Mucosa of rectum (tissue), 2 donors: ENCODE data around the gene LHFPL2.
A peak's percentile ranks its signal among the peaks of the same experiment; 100 is the strongest.

ENCODE experiments used
- H3K27ac ChIP-seq, 2 donors: one replicate each; pipeline ENCODE4 v1.7.0; 2013; ENCODE audit warnings: inconsistent platforms in 2 of 2, low read depth in 2 of 2, low read length in 2 of 2
- H3K27me3 ChIP-seq, 2 donors: one replicate each; pipeline ENCODE4 v1.7.0; 2013; ENCODE audit warnings: low read length in 2 of 2; ENCODE audit not compliant: control insufficient read depth in 2 of 2, insufficient read depth in 2 of 2
- H3K36me3 ChIP-seq, 2 donors: one replicate each; pipeline ENCODE4 v1.7.0; 2013; ENCODE audit warnings: low read length in 2 of 2; ENCODE audit not compliant: control insufficient read depth in 2 of 2, insufficient read depth in 2 of 2
- H3K4me1 ChIP-seq, 2 donors: one replicate each; pipeline ENCODE4 v1.7.0; 2013; ENCODE audit warnings: low read length in 2 of 2, mild to moderate bottlenecking in 1 of 2; ENCODE audit not compliant: control insufficient read depth in 2 of 2, insufficient read depth in 2 of 2
- H3K4me3 ChIP-seq, 2 donors: one replicate each; pipeline ENCODE4 v1.7.0; 2013; ENCODE audit warnings: low read length in 2 of 2
- H3K9ac ChIP-seq, 2 donors: one replicate each; pipeline ENCODE4 v1.7.0; 2013; ENCODE audit warnings: low read length in 2 of 2, low read depth in 1 of 2, mild to moderate bottlenecking in 1 of 2
- H3K9me3 ChIP-seq, 2 donors: one replicate each; pipeline ENCODE4 v1.7.0; 2013; ENCODE audit warnings: low read length in 2 of 2; ENCODE audit not compliant: control insufficient read depth in 2 of 2
- donor health status: healthy.
- donor health status: Normal muscosa, but diverticular disease.

LHFPL2 gene

GRCh38 chr5:78611126-78611605, 37.4 kb downstream of the LHFPL2 start:
- H3K27me3 ChIP-seq = no peaks in the 10 kb centered on the region
- peaks cover 2 to 4% of the 10 kb centered on the region in 2 donors for H3K4me1 ChIP-seq
- peaks cover 0 to 5% of the 10 kb centered on the region in 2 donors for H3K36me3 ChIP-seq
- no peak overlapping the region for H3K4me3 ChIP-seq
- H3K9ac ChIP-seq = no peak overlapping the region
- H3K27ac ChIP-seq = peak overlapping the region in 1 of 2 donors; percentile 26
- no peaks in the 10 kb centered on the region for H3K9me3 ChIP-seq

- peaks cover 0 to 5% of the 10 kb centered on the region in 2 donors for H3K36me3 ChIP-seq
- H3K27me3 ChIP-seq = no peaks in the 10 kb centered on the region
- H3K27ac ChIP-seq = peak overlapping the region in 1 of 2 donors; percentile 12
- H3K9me3 ChIP-seq = no peaks in the 10 kb centered on the region
- no peak overlapping the region for H3K4me3 ChIP-seq
- no peak overlapping the region for H3K9ac ChIP-seq
- peaks cover 2 to 4% of the 10 kb centered on the region in 2 donors for H3K4me1 ChIP-seq
These were observed 37.9 kb downstream of the LHFPL2 start for GRCh38 chr5:78610636-78611035.

- Histone ChIP-seq H3K36me3 (peaks cover 0 to 5% of the 10 kb centered on the region in 2 donors), H3K4me3 (no peak overlapping the region), H3K4me1 (peaks cover 2 to 6% of the 10 kb centered on the region in 2 donors), H3K9ac (no peak overlapping the region), H3K9me3 (no peaks in the 10 kb centered on the region), H3K27ac (peak overlapping the region in 1 of 2 donors; percentile 68), H3K27me3 (no peaks in the 10 kb centered on the region)
These were observed 38.4 kb downstream of the LHFPL2 start for GRCh38 chr5:78610163-78610583.

GRCh38 chr5:78607864-78608263, 40.7 kb downstream of the LHFPL2 start:
- no peak overlapping the region for H3K4me3 ChIP-seq
- H3K27me3 ChIP-seq = no peaks in the 10 kb centered on the region
- H3K4me1 ChIP-seq = peaks cover 0 to 13% of the 10 kb centered on the region in 2 donors
- no peaks in the 10 kb centered on the region for H3K9me3 ChIP-seq
- H3K36me3 ChIP-seq = peaks cover 0 to 5% of the 10 kb centered on the region in 2 donors
- no peak overlapping the region for H3K27ac ChIP-seq
- H3K9ac ChIP-seq = no peak overlapping the region

- H3K27ac ChIP-seq = no peak overlapping the region
- H3K27me3 ChIP-seq = no peaks in the 10 kb centered on the region
- H3K4me3 ChIP-seq = no peak overlapping the region
- H3K4me1 ChIP-seq = peaks cover 5 to 16% of the 10 kb centered on the region in 2 donors
- H3K9ac ChIP-seq = no peak overlapping the region
- no peaks in the 10 kb centered on the region for H3K9me3 ChIP-seq
- H3K36me3 ChIP-seq = no peaks in the 10 kb centered on the region
These were observed 42.3 kb downstream of the LHFPL2 start for GRCh38 chr5:78606241-78606640.

GRCh38 chr5:78605611-78606010, 43.0 kb downstream of the LHFPL2 start:
- Histone ChIP-seq H3K9ac (no peak overlapping the region), H3K36me3 (no peaks in the 10 kb centered on the region), H3K9me3 (no peaks in the 10 kb centered on the region), H3K4me3 (no peak overlapping the region), H3K27ac (no peak overlapping the region), H3K4me1 (peaks cover 5 to 15% of the 10 kb centered on the region in 2 donors), H3K27me3 (no peaks in the 10 kb centered on the region)

- no peak overlapping the region for H3K4me3 ChIP-seq
- H3K27me3 ChIP-seq = no peaks in the 10 kb centered on the region
- H3K9ac ChIP-seq = no peak overlapping the region
- H3K27ac ChIP-seq = no peak overlapping the region
- peaks cover 5 to 16% of the 10 kb centered on the region in 2 donors for H3K4me1 ChIP-seq
- no peaks in the 10 kb centered on the region for H3K9me3 ChIP-seq
- no peaks in the 10 kb centered on the region for H3K36me3 ChIP-seq
These were observed 43.8 kb downstream of the LHFPL2 start for GRCh38 chr5:78604689-78605285.

- Histone ChIP-seq H3K27ac (no peak overlapping the region), H3K4me1 (peaks cover 5 to 16% of the 10 kb centered on the region in 2 donors), H3K9me3 (no peaks in the 10 kb centered on the region), H3K4me3 (no peak overlapping the region), H3K27me3 (no peaks in the 10 kb centered on the region), H3K9ac (no peak overlapping the region), H3K36me3 (no peaks in the 10 kb centered on the region)
These were observed 44.9 kb downstream of the LHFPL2 start for GRCh38 chr5:78603636-78604175.

GRCh38 chr5:78602400-78602799, 46.2 kb downstream of the LHFPL2 start:
- Histone ChIP-seq H3K4me3 (no peak overlapping the region), H3K36me3 (no peaks in the 10 kb centered on the region), H3K27me3 (no peaks in the 10 kb centered on the region), H3K4me1 (peaks cover 5 to 16% of the 10 kb centered on the region in 2 donors), H3K9ac (no peak overlapping the region), H3K9me3 (no peaks in the 10 kb centered on the region), H3K27ac (no peak overlapping the region)

GRCh38 chr5:78601559-78602314, 46.8 kb downstream of the LHFPL2 start:
- Histone ChIP-seq H3K27ac (peak overlapping the region; percentile 34 to 56), H3K4me1 (peaks cover 5 to 16% of the 10 kb centered on the region in 2 donors), H3K4me3 (peak overlapping the region in 1 of 2 donors; percentile 1), H3K27me3 (no peaks in the 10 kb centered on the region), H3K9ac (no peak overlapping the region), H3K9me3 (no peaks in the 10 kb centered on the region), H3K36me3 (no peaks in the 10 kb centered on the region)
